Measurements from ENCODE around the gene NUP93. TPM values are rescaled to one million over a fixed set of nuclear protein-coding genes. Genes with fewer than 3 reads are reported as not detected.

Gene NUP93
- total RNA-seq: 102 and 107 TPM in 2 replicates

DNA sequence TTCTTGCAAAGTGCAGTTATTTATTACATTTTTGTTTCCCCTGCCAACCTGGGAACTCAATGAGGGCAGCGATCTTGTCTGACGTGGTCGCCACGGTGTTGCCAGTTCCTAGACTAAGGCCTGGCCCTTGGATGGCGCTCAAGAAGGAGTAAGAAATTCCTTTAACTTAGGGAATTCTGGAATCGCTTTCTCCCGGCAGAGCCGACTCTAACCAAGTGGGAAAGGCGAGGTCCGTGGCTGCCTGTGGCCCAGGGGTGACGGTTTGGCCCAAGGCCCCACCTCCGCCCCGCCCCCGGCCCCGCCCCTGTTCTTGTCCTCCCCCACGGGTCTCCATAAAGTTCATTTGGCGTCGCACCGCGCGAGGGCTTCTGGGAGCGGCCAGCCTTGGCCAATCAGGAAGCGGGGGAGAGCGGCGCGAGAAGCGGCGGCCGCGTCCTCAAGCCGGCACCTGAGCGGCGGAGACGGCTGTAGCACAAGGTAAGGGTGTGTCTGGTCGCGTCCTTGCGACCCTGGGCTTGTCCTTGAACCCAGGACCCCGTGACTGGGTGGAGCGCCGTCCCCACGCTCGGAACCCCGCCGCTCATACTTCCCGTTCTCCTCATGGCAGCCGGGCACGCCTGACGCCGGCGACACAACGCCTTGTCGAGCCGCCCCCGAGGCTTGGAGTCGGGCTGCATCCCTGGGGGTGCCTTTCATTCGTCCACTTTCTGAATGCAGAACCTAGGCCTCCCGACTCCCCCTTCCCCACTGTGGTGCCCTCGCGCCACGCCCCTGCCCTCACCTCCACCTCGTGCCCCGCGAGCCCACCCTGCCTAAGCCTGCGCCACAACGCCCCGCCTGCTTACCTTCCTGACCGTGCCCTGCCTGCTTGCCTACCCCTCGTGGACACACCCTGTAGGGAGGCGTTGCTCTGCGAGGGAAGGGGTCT, at the start of gene NUP93:
TSS of gene NUP93 (plus strand) at position 395 of the 928 bp plus-strand sequence. CDS start 18,119 bp downstream, outside the sequence.
- intact Hi-C loops (cut with micrococcal nuclease): loop anchor here (1.0 to 5.0 kb wide), 8 partner anchors 28 to 457 kb away; partner anchors contain the start of genes HERPUD1, MT1X, MT2A and NUDT21

GRCh38 chr16:56681939-56682702, 47.8 kb upstream of the NUP93 start, which contains the start of gene MT1X:
TSS of gene MT1X (plus strand) at chr16:56682470. CDS start at chr16:56682541, 71 bp downstream.
- intact Hi-C loops (cut with micrococcal nuclease): loop anchor here (1.0 to 5.0 kb wide), 13 partner anchors 13 to 563 kb away; partner anchors contain the start of genes ARL2BP, BBS2, MT1E and MT1F

DNA sequence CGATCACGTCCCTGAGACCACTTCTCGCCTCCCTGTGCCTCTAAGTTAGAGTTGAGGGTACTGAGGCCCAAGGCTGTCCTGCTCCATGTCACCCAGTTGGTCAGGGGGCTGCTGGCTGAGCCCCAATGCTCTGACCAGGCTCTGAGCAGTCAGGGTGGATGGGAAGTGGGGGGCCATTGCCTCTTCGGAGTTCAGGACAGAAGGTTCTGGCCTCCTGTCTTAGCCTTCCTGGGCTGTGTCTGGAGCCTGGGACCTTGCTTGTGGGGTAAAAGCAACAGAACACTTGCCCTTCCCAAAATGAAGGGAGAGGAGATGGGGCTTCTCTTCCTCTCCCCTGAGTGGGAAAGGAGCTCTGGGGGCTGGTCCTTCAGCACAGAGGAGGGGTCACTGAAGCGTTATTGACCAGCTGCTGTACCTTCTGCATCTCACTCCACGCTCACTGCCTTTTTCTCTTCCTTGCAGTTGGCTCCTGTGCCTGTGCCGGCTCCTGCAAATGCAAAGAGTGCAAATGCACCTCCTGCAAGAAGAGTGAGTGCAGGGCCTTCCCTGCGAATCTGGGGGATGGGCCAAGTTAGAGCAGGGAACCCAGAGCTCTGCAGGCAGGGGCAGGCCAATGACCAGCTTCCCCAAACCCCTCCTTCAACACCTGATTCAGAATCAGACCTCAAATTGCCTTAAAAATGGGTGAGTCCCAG, 47.1 kb upstream of the NUP93 start:
- intact Hi-C loops (cut with micrococcal nuclease): loop anchor here (1.0 to 5.0 kb wide), 13 partner anchors 14 to 562 kb away; partner anchors contain the start of genes ARL2BP, BBS2, MT1E and MT1F

GRCh38 chr16:56683424-56684172, 46.3 kb upstream of the NUP93 start:
- intact Hi-C loops (cut with micrococcal nuclease): loop anchor here (2.0 to 5.0 kb wide), 3 partner anchors 15 to 326 kb away; partner anchors contain the start of genes BBS2, MT1G and MT1H

GRCh38 chr16:56684256-56684925, 45.5 kb upstream of the NUP93 start:
- intact Hi-C loops (cut with micrococcal nuclease): loop anchor here (5.0 kb wide), 1 partner anchor 327 kb away; no protein-coding TSS in a partner anchor

DNA sequence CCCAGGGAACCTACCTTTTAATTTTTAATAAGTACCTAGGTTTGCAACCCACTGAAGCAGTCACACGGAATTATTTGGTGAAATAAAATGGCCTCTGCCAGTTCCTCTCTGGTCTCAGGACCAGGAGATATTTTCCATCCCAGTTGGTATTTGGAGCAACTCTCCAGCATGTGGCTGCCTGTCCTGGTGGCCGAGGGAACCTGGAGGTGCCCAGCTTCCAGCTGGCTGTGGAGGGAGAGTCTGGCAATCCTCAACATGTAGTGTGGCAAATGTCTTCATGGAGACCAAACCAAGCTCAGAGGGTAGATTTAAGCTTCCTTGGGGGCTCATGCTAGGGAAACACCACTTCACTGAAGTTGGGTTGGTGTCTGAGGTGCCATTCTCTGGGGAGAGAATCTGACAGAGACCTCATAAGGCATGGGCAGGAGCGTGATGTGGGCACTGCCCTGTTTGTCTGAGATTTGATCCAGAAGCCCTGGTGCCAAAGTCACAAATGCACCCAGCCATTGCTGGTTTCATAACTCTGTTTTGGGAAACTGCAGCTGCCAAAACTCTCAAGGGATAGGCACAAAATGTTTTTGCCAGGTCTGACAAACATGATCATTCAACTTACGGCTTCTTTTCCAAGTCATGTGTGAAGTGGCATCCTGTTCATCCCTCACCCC, 44.9 kb upstream of the NUP93 start:
- intact Hi-C loops (cut with micrococcal nuclease): loop anchor here (5.0 kb wide), 1 partner anchor 328 kb away; no protein-coding TSS in a partner anchor

DNA sequence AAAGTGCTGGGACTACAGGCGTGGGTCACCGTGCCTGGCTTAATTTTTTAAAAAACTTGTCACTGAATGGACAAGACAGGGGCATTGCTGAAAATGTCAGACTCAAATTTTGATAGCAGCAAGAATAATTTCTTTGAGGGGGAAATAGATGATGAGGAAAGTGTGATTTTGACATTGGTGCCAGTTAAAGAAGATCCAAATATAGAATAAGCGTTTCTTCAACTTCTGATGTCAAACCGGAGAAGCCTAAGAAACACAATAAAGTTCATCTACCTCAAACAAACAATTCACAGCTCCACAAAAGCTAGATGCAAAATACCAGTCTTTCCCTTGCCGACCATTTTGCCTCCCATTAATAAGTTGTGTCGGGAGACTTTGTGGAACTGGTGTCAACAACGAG, 43.2 kb upstream of the NUP93 start:
- intact Hi-C loops (cut with micrococcal nuclease): no loop called here

GRCh38 chr16:56688762-56689161, 41.2 kb upstream of the NUP93 start:
- intact Hi-C loops (cut with micrococcal nuclease): no loop called here

GRCh38 chr16:56689171-56689570, 40.8 kb upstream of the NUP93 start:
- intact Hi-C loops (cut with micrococcal nuclease): no loop called here

DNA sequence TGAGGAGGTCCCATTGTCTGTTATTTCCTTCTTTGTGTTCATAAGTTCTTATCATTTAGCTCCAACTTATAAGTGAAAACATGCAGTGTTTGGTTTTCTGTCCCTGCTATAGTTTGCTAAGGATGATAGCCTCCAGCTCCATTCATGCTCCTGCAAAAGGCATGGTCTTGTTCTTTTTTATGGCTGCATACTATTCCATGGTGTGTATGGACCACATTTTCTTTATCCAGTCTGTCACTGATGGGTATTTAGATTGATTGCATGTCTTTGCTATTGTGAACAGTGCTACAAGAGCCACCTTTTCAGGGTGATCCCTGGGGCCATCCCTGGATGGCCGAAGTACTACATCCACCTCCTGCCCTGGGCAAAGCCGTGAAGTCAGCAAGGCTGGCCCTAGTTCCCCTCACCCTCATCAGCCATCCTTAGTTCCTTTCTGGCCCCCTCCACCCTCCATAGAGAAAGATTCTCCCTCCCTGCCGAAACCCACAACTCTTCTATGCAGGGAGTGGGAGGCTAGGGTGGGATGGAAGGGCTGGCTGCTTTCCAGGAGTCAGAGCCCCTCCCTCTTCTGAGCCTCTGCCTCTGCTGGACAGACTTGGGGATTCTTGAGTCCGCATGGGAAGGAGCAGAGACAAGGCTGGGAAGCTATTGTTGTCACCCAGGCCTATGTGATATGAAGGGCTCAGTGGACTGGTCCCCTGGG, 39.4 kb upstream of the NUP93 start:
- intact Hi-C loops (cut with micrococcal nuclease): no loop called here

- intact Hi-C loops (cut with micrococcal nuclease): no loop called here
These were observed 38.0 kb upstream of the NUP93 start for GRCh38 chr16:56691885-56692284.

- intact Hi-C loops (cut with micrococcal nuclease): no loop called here
These were observed 34.7 kb upstream of the NUP93 start for GRCh38 chr16:56695246-56695645.

- intact Hi-C loops (cut with micrococcal nuclease): no loop called here
These were observed 32.3 kb upstream of the NUP93 start for GRCh38 chr16:56697456-56698155.

DNA sequence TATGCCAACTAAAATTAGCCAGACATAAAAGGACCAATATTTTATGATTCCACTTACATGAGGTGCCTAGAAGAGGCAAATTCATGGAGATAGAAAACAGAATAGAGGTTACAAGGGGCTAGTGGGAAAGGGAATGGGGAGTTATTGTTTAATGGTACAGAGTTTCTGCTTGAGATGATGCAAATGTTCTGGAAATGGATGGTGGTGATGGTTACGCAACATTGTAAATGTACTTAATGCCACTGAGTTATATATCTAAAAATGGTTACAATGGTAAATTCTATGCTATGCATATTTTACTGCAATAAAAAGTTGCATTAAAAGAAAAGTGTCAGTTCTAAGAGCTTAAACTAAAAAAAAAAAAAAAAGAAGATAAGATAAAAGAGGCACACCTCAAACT, 29.7 kb upstream of the NUP93 start:
- intact Hi-C loops (cut with micrococcal nuclease): loop anchor here (5.0 to 10.0 kb wide), 4 partner anchors 328 to 1235 kb away; no protein-coding TSS in a partner anchor

DNA sequence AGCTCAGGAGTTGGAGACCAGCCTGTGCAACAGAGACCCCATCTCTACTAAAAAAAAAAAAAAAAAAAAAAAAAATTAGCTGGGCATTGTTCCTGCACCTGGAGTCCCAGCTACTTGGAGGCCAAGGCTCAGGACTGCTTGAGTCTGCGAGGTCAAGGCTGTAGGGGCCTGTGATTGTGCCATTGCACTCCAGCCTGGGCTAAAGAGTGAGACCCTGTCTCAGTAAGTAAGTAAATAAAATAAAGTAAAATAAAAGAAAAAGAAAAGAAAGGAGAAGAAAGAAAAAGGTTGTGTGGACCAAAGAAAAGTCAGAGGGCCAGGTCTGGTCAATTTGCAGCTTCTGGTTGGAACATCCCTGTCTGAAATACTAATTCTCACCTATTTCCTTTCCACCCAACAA, 29.3 kb upstream of the NUP93 start:
- intact Hi-C loops (cut with micrococcal nuclease): loop anchor here (5.0 to 10.0 kb wide), 4 partner anchors 328 to 1236 kb away; no protein-coding TSS in a partner anchor

DNA sequence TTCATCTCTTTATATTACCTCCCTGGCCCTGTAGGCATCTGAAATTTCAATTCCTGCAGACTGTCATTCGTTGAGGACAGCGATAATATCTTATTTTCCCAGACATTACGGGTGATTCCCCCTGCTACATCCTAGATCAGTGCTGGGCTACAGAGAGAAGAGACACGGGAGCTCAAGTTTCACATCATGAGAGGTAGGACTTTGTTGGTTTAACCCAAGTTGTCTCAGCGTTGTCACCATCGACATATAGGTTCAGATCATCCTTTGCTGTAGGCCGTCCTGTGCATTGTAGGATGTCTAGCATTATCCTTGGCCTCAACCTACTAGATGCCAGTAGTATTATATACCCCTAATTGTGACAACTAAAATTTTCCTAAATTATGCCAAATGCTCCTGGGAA, 28.4 kb upstream of the NUP93 start:
- intact Hi-C loops (cut with micrococcal nuclease): loop anchor here (5.0 to 10.0 kb wide), 4 partner anchors 329 to 1237 kb away; no protein-coding TSS in a partner anchor

GRCh38 chr16:56702836-56703235, 27.1 kb upstream of the NUP93 start:
- intact Hi-C loops (cut with micrococcal nuclease): loop anchor here (1.0 to 10.0 kb wide), 18 partner anchors 21 to 1238 kb away; partner anchors contain the start of genes AMFR, MT1E, MT1F and MT1X

All from T-helper 1 cell treated with Interleukin-12 subunit alpha and Interleukin-12 subunit beta and Interleukin-4 antibody, amounts not matched to agents 30 ng/mL and 1 ng/mL, for 36 hours (primary cell).